GM21526 (cell line): ENCODE measurements around the gene FCER1G.
"Not testable (repeated sequence)": the region's sequence is repeated elsewhere in the genome, so short reads cannot be mapped to it uniquely, and the experiment has no call there.

Source experiments
- ATAC-seq: cut with Tn5 transposase; IDR thresholded peaks from one replicate; pipeline ENCODE4 v1.9.1; 2021; ENCODE audit warnings: moderate library complexity; ENCODE audit not compliant: unreplicated experiment, low FRiP score

FCER1G gene

DNA sequence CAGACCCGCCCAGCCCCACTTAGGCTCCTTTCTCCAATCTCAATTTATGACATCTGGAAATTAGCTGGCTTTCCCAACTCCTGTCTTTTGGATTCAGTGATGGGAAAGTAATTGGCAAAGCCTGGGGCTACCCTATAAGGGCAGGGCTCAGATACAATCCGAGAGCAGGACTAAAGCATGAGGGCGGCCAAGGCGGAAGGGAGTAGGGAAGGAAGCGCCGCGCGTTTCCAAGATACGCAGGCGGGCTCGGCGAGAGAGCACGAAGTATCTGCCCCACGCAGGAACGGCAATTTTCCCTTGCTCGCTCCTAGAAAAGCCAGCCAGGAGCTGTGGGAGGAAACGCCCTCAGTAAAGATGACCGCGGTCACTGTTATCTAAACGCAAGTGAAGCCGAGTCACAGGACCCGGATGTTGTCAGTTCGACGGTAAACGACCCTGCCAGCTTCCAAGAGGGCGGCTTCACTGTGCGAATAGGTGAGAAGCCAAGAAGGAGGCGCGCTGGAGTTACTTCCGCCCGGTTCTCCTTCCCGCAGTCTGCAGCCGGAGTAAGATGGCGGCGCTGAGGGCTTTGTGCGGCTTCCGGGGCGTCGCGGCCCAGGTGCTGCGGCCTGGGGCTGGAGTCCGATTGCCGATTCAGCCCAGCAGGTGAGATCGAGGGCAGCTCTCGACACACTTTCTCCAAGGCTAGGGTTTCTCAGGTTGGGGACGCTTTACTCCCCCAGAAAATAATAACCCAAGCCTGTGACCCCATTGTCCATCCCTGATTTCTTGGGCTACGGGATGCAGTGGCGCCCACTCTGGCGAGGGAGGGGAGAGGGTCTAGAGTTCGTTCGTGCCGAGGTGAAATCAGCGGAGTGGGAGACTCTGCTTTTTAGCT lies 13.0 kb upstream of the FCER1G start, which contains the start of gene NDUFS2:
Gene NDUFS2, plus strand, starts transcription at position 532 of the 877 bp plus-strand sequence. Its CDS starts 19 bp downstream, at position 551.
- peak; percentile 93 for ATAC-seq

- ATAC-seq: no peak
These were observed 8.5 kb upstream of the FCER1G start for GRCh38 chr1:161206411-161207140.

GRCh38 chr1:161207173-161207572 lies 7.9 kb upstream of the FCER1G start:
- ATAC-seq: no peak

GRCh38 chr1:161209790-161210409 lies 5.2 kb upstream of the FCER1G start:
- ATAC-seq: no peak

- ATAC-seq: no peak
These were observed 726 bp upstream of the FCER1G start for GRCh38 chr1:161214369-161214768.

GRCh38 chr1:161216945-161217712 lies 2.0 kb downstream of the FCER1G start:
- no peak for ATAC-seq

DNA sequence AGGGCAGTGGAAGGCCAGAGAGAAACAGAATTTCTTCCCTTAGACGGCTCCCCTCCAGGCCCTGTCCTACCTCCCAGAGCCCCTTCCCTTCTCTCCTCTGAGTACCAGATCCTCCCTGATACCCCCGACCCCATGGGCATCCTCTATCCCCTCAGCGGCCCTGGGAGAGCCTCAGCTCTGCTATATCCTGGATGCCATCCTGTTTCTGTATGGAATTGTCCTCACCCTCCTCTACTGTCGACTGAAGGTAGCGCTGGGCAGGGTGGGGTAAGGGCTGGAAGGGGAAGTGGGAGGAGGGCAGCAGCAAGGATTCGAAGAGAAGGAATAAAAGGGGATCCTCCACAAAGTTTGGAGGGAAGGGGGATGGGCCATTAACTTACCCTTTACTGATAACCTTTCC lies 2.7 kb downstream of the FCER1G start:
- no peak for ATAC-seq

DNA sequence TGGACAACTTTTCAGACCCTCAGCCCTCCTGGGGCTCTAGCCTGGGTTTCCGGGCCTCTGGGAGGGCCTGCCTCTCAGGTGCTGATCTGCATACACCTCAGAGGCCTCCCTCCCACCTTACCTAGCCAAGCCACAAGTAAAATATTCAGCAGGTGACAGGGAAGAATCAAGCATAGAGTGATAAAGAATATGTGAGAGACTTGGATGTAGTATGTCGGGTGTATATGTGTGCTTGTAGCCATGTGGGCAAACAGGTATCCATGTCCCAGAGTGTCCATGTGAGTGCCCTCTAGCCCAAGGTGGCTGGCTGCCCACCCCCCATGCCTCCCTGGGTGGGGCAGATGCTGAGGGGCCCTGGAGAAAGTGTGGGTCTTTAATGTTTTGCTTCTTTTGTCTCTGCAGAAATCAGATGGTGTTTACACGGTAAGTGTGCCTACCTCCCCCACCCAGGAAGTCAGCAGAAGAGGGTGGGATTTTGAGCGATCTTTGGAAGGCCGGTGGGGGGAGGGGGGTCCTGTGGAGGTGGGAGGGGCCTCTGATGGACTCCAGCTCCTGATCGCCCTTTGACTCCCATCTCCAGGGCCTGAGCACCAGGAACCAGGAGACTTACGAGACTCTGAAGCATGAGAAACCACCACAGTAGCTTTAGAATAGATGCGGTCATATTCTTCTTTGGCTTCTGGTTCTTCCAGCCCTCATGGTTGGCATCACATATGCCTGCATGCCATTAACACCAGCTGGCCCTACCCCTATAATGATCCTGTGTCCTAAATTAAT lies 3.4 kb downstream of the FCER1G start:
- no peak for ATAC-seq

DNA sequence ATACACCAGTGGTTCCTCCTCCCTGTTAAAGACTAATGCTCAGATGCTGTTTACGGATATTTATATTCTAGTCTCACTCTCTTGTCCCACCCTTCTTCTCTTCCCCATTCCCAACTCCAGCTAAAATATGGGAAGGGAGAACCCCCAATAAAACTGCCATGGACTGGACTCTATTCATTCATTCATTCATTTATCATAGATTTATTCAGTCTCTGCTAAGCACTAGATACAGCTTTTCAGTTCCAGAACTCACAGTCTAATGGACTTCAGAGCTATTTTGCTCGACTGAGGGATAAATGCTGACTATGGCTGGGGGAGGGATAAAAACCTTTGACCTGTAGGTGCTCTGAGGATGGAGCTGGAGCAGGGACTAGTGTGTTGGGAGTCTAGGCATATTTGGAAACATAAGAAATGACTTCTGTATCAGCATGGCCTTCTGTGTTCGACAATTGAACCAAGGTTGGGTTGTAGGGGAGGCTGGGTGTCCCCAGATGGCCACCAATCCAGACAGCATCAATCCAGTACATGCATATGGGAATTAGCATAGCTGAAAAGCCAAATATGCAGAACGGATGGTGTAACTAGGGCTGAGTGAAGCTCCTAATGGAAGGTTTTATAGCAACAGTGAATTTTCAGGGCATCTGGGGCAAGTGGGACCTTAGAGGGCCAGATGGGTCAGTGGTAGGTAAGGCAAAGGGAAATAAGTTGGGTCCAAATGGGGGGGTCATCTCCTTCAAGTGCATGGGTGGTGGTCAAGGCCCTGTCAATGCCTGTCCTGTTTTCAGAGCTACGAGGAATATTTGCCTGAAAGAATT lies 4.2 kb downstream of the FCER1G start:
- ATAC-seq: no peak

GRCh38 chr1:161220002-161220401 lies 4.9 kb downstream of the FCER1G start:
- ATAC-seq: no peak

GRCh38 chr1:161222175-161223019 lies 7.3 kb downstream of the FCER1G start:
- no peak for ATAC-seq

DNA sequence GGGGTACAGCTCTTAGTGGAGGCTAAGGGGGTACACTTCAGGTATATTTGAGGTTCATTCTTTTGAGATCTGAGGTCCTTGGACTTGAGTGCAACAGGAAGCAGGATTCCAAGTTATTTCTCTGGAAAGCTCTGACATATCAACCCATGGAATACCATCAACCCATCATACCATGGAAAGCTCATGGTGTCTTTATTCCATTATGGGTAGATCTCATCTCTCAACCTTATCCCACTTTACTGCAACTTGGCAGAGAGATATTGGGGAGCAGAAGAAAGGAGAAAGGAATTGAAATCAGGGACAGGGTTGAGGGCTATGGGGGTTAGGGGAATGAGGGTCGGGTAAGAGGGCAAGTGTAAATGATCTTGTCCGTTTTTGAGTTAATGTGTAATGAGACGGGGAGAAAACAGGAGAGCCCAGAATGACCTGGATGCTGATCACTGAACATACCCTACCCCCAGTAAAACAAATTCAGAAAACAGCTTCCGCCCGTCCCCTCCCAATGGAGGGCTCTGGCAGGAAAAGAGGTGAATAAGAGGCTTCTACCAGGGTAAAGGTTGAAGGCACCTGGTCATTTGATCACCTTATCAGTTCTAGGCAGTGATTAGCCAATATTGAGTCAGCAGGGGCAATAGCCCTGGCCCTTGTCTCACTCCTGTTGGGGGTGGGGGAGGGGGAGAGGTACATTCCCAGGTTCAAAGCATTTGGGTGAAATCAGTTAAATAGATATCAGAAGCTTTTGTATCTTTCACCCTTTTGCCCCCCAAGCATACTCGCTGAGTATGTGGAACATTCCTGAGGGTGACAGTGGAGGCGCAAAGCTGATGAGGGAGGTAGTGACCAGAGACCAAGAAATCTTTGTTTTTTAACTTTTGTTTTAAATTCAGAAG lies 9.0 kb downstream of the FCER1G start:
- no peak for ATAC-seq

GRCh38 chr1:161224695-161225087 lies 9.6 kb downstream of the FCER1G start:
- ATAC-seq: not testable (repeated sequence)

- no peak for ATAC-seq
These were observed 10.1 kb downstream of the FCER1G start for GRCh38 chr1:161225178-161225533.

DNA sequence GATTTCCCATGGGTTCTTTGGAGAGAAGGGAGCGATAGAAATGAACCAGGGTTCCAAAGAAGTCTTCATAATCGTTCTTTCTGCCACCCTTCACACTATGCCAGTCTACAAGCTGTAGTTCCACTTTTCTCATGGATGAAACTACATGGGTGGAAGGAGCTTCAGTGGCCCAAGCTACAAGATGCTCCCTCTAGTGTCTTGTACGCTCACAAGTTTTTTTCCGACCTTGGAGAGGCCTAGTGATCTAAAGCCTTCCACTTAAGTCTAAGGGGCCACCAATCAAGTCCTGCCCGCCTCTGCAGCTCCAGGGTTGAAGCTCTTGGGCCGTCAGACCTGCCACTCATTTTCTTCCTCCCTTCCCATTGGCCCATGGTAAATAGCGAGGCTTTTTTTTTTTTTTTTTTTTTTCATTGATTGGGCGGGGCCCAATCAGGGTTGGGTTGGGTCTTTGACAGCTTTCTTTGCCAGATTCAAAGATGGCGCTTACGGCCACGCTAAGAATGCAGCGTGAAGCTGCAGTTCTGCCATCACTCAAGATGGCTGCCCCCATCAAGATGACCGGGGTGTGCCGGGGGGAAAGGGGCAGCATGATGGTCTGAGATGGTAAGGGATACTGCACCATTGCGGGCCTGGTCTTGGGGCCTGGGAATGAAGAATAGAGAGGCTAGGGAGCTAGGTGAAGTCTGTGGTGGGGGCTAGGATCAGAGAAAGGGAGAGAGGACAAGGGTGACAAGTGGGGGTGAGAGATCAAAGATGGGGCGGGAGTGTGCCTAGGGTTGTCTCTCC lies 10.6 kb downstream of the FCER1G start, which contains the start of gene TOMM40L:
Gene TOMM40L, plus strand, starts transcription at position 527 of the 786 bp plus-strand sequence. CDS start 430 bp downstream, outside the sequence.
- ATAC-seq: peak; percentile 89

DNA sequence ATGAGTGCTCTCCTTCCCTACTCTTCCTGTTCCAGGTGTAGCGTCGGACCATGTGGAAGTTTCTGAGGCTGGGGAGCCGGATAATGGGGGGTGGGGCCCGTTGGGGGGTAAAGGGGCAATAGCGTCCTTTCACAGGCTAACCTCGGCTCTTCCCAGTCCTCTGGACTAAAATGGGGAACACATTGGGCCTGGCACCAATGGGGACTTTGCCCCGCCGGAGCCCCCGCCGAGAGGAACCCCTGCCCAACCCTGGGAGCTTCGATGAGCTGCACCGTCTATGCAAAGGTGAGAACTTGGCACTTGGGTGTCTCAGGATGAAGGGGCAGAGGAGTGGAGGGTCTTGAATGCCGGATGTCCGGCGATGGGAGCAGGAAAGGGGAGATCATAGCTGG lies 11.2 kb downstream of the FCER1G start:
- no peak for ATAC-seq
